Epithelial cell of esophagus (primary cell): ENCODE results near the gene KIZ.
A peak's percentile ranks its signal among the peaks of the same experiment; 100 is the strongest.

Experiments used
- DNase-seq: peaks from one replicate; pipeline ENCODE4 v3.0.0; 2010; ENCODE audit warnings: low read depth
- H3K4me3 ChIP-seq: 2 replicates; pipeline ENCODE4 v1.5.1; 2011; ENCODE audit warnings: mild to moderate bottlenecking, low read length, control low read depth
- CTCF ChIP-seq: IDR thresholded peaks from 2 replicates; pipeline ENCODE4 v1.5.1; 2011; ENCODE audit warnings: low read depth, mild to moderate bottlenecking, low read length, control low read depth, inconsistent platforms; ENCODE audit not compliant: insufficient read depth; ENCODE audit errors: missing control alignments

The KIZ gene

GRCh38 chr20:21105429-21106170 lies 20.3 kb upstream of the KIZ start:
- TF ChIP-seq CTCF = no peak
- no peak overlapping the region for H3K4me3 ChIP-seq
- peak; percentile 13 for DNase-seq

DNA sequence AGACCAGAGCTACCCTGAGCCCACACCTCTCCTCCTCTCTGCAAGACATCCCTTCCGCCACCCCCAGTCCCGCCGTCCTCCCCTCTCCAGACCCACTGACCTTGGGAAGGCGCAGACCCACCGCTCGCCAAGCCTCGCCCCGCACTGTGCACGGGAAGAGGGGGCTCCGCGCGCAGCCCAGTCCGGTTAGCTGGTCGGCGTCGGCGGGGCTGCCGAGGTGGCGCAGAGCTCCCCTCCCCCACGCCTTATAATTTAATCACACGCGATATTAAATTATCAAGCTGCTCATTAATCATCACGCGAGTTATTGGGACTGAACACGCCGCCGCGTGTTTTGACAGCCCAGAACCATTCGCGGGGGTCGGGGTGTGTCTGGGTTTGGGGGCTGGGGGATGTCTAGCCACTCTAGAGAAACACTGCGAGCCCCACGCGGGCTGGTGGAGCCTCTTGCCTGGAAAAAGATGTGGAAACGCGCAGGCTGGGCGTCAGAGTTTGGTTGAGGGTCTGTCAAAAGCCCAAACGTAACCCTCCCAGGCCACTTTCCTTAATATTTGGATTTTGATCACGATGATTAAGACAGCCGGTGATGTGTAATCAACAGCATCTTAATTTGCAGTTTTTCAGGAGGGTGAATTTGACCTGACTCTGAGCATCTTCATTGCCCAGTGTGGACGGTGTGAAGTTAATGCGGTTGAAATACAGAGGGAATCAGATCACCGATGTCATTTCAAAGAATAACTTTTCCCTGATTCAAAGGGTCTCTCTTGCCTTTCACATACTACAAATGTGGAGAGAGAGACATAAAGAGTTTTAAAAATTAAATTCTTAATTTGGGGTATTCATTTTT lies 19.5 kb upstream of the KIZ start, which contains the start of gene LINC00237:
TSS of gene LINC00237 (minus strand) at position 188 of the 847 bp plus-strand sequence.
- no peak for TF ChIP-seq CTCF

GRCh38 chr20:21109144-21109543 lies 16.7 kb upstream of the KIZ start:
- no peak for TF ChIP-seq CTCF
- H3K4me3 ChIP-seq = no peak overlapping the region
- no peak for DNase-seq

More for the DNA sequence above, 19.5 kb upstream of the KIZ start, which contains the start of gene LINC00237:
- no peak within 1 kb of the TSS for H3K4me3 ChIP-seq
- no peak for DNase-seq

DNA sequence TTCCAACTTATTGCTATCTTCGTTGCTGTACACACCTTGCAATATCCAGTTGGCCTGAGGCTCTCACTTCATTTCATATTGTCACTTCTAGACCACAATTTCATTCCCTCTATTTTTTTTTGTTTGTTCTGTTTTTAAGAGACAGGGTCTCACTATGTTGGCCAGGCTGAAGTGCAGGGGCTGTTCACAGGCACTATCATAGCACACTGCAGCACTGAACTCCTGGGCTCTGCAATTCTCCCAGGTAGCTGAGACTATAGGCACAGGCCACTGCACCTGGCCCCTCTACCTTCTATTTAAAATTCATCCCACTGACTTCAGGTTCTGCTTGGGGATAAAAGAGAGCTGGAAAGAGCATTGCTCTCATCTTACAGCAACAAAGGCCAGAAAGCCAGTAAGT lies 15.1 kb upstream of the KIZ start:
- no peak for DNase-seq
- TF ChIP-seq CTCF = no peak
- H3K4me3 ChIP-seq = no peak overlapping the region

- no peak overlapping the region for H3K4me3 ChIP-seq
- TF ChIP-seq CTCF = no peak
- DNase-seq = no peak
Observed at GRCh38 chr20:21111416-21111815, 14.5 kb upstream of the KIZ start.

GRCh38 chr20:21113697-21114096 lies 12.2 kb upstream of the KIZ start:
- H3K4me3 ChIP-seq = no peak overlapping the region
- TF ChIP-seq CTCF = no peak

GRCh38 chr20:21114584-21114983 lies 11.3 kb upstream of the KIZ start:
- H3K4me3 ChIP-seq = no peak overlapping the region
- no peak for DNase-seq
- TF ChIP-seq CTCF = no peak

More at GRCh38 chr20:21113697-21114096, 12.2 kb upstream of the KIZ start:
- DNase-seq = no peak
